Activated B cell treated with CpG ODN at 0.5 μM for 24 hours (primary cell): ENCODE measurements around the gene WFIKKN1. TPM values are rescaled to one million over a fixed set of nuclear protein-coding genes. Genes with fewer than 3 reads are reported as not detected.

ENCODE experiments used
- ATAC-seq: fragments of 200-7000 bp; cut with Tn5 transposase; one replicate; pipeline ENCODE4 v1.10.0; 2021; ENCODE audit warnings: low read depth, mild to moderate bottlenecking, moderate library complexity
- CTCF ChIA-PET: fragments of 350-600 bp; sonication (Branson Sonifier 250); formaldehyde crosslinking; loops from one replicate; lab custom pipeline; 2021; ENCODE audit warnings: antibody characterized with exemption; lab: Charles Lee
- POLR2A ChIA-PET: fragments of 350-600 bp; sonication (Branson Sonifier 250); formaldehyde crosslinking; loops from one replicate; lab custom pipeline; 2021; ENCODE audit warnings: antibody characterized with exemption; lab: Charles Lee
- DNase-seq: peaks from one replicate; pipeline ENCODE4 v3.0.0; 2022
- H3K27ac Mint-ChIP-seq: one replicate; pipeline ENCODE4 v1.8.0; 2020; ENCODE audit warnings: mixed read lengths
- H3K27me3 Mint-ChIP-seq: one replicate; pipeline ENCODE4 v1.8.0; 2021; ENCODE audit warnings: mixed read lengths
- H3K36me3 Mint-ChIP-seq: one replicate; pipeline ENCODE4 v1.8.0; 2021; ENCODE audit warnings: low read depth, mixed read lengths
- H3K4me1 Mint-ChIP-seq: one replicate; pipeline ENCODE4 v1.8.0; 2021; ENCODE audit warnings: mixed read lengths
- H3K4me3 Mint-ChIP-seq: one replicate; pipeline ENCODE4 v1.8.0; 2020; ENCODE audit warnings: mild to moderate bottlenecking, mixed read lengths
- H3K9me3 Mint-ChIP-seq: one replicate; pipeline ENCODE4 v1.8.0; 2020; ENCODE audit warnings: mixed read lengths
- intact Hi-C: fragments of 100-400 bp; cut with micrococcal nuclease; formaldehyde crosslinking; loops from one replicate; pipeline ENCODE4 v1.15.1; 2024
- total RNA-seq: library from RNA; stranded (reverse); gene quantifications from 2 replicates; pipeline ENCODE4 v1.2.3, GENCODE V29; 2022
- TF ChIP-seq, protein P1 (sequence below): fragments of 200-600 bp; IDR thresholded peaks from one replicate; pipeline ENCODE4 v1.8.0; 2022; ENCODE audit warnings: antibody characterized with exemption, mild to moderate bottlenecking

Gene WFIKKN1
- total RNA-seq, 1 donor from 2014 or later: 0.47 TPM

DNA sequence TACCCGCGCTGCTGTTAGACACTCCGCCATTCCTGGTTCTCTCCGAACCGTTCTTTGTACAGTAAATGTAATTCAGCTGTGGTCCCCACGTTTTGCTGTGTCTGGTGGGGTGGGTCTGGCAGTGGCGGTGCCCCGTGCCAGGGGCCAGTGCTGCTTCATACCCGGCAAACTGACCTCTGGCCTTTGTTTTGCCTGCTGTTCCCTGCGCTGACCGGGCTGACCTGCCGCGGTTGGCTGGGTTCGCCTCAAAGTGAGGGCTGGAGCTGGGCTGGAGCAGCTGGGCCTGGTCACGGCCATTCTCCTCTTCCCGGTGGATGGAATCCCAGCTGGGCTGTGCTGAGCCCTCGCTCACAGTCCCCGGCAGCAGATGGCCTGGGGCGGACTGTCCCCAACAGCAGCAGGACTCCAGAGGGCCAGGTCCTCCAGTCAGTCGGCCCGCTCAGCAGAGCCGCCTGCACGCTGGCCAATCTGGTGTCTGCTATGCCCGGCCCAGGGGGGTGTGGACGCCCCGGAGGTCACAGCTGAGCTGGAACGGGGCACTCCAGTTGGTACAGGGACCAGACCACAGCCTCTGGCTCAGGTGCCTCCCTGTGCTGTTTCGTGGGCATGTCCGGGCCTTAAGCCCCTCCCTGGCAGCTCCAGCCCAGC, 1.5 kb upstream of the WFIKKN1 start:
- TF ChIP-seq, protein P1, sequence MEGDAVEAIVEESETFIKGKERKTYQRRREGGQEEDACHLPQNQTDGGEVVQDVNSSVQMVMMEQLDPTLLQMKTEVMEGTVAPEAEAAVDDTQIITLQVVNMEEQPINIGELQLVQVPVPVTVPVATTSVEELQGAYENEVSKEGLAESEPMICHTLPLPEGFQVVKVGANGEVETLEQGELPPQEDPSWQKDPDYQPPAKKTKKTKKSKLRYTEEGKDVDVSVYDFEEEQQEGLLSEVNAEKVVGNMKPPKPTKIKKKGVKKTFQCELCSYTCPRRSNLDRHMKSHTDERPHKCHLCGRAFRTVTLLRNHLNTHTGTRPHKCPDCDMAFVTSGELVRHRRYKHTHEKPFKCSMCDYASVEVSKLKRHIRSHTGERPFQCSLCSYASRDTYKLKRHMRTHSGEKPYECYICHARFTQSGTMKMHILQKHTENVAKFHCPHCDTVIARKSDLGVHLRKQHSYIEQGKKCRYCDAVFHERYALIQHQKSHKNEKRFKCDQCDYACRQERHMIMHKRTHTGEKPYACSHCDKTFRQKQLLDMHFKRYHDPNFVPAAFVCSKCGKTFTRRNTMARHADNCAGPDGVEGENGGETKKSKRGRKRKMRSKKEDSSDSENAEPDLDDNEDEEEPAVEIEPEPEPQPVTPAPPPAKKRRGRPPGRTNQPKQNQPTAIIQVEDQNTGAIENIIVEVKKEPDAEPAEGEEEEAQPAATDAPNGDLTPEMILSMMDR: no peak
- intact Hi-C loops: no loop called here
- CTCF ChIA-PET: no interaction called here
- H3K27ac Mint-ChIP-seq: no peak overlapping the region
- no peaks in the 10 kb centered on the region for H3K27me3 Mint-ChIP-seq
- H3K9me3 Mint-ChIP-seq: no peaks in the 10 kb centered on the region
- POLR2A ChIA-PET: no interaction called here
- H3K4me1 Mint-ChIP-seq: no peaks in the 10 kb centered on the region
- H3K4me3 Mint-ChIP-seq: no peak overlapping the region
- ATAC-seq (no peak), DNase-seq (no peak)
- peaks cover 22% of the 10 kb centered on the region for H3K36me3 Mint-ChIP-seq

DNA sequence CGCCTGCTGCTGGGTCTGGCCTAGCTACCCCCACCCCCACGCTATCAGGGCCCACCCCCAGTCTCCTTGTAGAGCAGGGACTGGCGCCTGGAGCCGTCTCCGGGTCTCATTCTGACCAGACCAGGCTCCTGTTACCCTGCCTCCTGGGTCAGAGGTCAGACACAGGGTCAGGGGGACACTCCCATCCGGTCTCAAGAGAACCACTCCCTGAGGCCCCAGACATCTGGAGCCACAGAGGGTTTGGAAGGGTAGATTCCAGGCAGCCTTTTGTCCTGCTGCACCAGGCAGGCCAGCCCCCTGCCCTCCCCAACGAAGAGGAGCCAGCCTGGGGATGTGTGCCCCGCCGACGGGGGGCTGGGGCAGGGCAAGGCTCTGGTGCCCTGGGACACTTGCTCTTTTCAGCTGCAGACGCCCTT, 944 bp upstream of the WFIKKN1 start:
- ChIA-PET CTCF (no interaction called here), POLR2A (no interaction called here)
- ATAC-seq: no peak
- H3K27me3 Mint-ChIP-seq: no peaks in the 10 kb centered on the region
- TF ChIP-seq, protein P1: no peak
- H3K4me1 Mint-ChIP-seq: peaks cover 1% of the 10 kb centered on the region
- no peak overlapping the region for H3K4me3 Mint-ChIP-seq
- no peak for DNase-seq
- intact Hi-C loops: no loop called here
- H3K9me3 Mint-ChIP-seq: no peaks in the 10 kb centered on the region
- H3K36me3 Mint-ChIP-seq: peaks cover 19% of the 10 kb centered on the region
- no peak overlapping the region for H3K27ac Mint-ChIP-seq

DNA sequence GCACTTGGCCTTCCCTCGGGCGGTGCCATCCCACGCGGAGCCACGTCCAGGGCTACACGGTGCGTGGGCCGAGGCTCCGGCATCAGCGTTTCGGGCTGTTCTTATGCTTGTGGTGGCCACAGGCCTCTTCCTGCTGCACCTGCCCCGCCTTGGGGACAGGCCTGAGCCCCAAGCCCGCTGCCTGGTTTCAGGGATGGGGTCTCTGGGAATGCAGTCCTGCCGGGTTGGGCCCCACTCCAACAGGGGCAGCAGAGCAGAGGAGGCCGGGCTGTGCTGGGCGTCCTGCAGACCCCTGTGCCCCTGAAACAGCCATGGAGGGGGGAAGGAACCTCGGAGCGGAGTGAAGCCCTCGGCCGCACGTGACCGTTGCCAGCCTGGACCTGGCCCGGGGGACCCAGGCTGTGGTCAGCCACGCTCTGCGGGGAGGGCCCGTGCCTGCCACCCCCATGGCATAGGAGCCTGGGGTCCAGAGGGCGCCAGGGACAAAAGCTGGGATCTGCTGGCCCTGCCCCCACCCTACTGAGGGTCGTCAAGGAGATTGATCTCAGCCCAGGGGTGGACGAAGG, 453 bp upstream of the WFIKKN1 start:
- Mint-ChIP-seq H3K4me3 (no peak overlapping the region), H3K9me3 (no peaks in the 10 kb centered on the region), H3K27me3 (no peaks in the 10 kb centered on the region), H3K36me3 (peaks cover 19% of the 10 kb centered on the region), H3K4me1 (peaks cover 4% of the 10 kb centered on the region), H3K27ac (no peak overlapping the region)
- CTCF ChIA-PET: no interaction called here
- ATAC-seq (no peak), DNase-seq (no peak)
- TF ChIP-seq, protein P1: no peak
- POLR2A ChIA-PET: no interaction called here
- intact Hi-C loops: no loop called here

DNA sequence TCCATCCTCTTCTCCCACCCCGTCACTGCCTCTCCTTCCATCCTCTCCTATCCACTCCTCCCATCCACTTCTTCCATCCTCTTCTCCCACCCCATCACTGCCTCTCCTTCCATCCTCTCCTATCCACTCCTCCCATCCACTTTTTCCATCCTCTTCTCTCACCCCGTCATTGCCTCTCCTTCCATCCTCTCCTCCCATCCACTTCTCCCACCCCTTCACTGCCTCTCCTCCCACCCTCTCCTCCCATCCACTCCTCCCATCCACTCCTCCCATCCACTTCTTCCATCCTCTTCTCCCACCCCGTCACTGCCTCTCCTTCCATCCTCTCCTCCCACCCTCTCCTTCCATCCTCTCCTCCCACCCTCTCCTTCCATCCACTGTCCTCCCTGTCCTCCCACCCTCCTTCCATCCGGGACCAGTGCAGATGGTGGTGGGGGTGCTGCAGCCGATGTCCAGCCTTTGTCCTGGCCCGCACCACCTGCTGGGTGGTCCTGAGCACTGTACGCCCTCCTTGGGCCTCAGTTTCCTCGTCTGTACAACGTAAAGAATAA, 1.1 kb downstream of the WFIKKN1 start:
- Mint-ChIP-seq H3K4me3 (no peak overlapping the region), H3K27me3 (no peaks in the 10 kb centered on the region), H3K4me1 (peaks cover 9% of the 10 kb centered on the region), H3K36me3 (peaks cover 20% of the 10 kb centered on the region), H3K9me3 (no peaks in the 10 kb centered on the region), H3K27ac (no peak overlapping the region)
- DNase-seq (no peak), ATAC-seq (no peak)
- CTCF ChIA-PET: no interaction called here
- intact Hi-C loops: no loop called here
- POLR2A ChIA-PET: no interaction called here
- TF ChIP-seq, protein P1: no peak

DNA sequence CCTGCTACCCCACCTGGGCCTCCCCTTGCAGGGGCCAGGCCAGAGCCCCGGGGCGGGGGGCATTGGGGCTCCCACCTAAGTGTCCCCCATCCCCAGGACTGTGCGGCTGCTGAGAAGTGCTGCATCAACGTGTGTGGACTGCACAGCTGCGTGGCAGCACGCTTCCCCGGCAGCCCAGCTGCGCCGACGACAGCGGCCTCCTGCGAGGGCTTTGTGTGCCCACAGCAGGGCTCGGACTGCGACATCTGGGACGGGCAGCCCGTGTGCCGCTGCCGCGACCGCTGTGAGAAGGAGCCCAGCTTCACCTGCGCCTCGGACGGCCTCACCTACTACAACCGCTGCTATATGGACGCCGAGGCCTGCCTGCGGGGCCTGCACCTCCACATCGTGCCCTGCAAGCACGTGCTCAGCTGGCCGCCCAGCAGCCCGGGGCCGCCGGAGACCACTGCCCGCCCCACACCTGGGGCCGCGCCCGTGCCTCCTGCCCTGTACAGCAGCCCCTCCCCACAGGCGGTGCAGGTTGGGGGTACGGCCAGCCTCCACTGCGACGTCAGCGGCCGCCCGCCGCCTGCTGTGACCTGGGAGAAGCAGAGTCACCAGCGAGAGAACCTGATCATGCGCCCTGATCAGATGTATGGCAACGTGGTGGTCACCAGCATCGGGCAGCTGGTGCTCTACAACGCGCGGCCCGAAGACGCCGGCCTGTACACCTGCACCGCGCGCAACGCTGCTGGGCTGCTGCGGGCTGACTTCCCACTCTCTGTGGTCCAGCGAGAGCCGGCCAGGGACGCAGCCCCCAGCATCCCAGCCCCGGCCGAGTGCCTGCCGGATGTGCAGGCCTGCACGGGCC, 1.9 kb downstream of the WFIKKN1 start:
- DNase-seq (no peak), ATAC-seq (no peak)
- POLR2A ChIA-PET: no interaction called here
- intact Hi-C loops: no loop called here
- no peaks in the 10 kb centered on the region for H3K27me3 Mint-ChIP-seq
- TF ChIP-seq, protein P1: no peak
- no peaks in the 10 kb centered on the region for H3K9me3 Mint-ChIP-seq
- no peak overlapping the region for H3K27ac Mint-ChIP-seq
- CTCF ChIA-PET: no interaction called here
- peaks cover 14% of the 10 kb centered on the region for H3K4me1 Mint-ChIP-seq
- no peak overlapping the region for H3K4me3 Mint-ChIP-seq
- peaks cover 16% of the 10 kb centered on the region for H3K36me3 Mint-ChIP-seq
